NK-92 (cell line): ENCODE data around the gene STX8.
"Not testable (repeated sequence)": the region's sequence is repeated elsewhere in the genome, so short reads cannot be mapped to it uniquely, and the experiment has no call there.

Experiments
- DNase-seq: peaks from one replicate; lab custom pipeline; 2025; ENCODE audit not compliant: unreplicated experiment; lab: John Stamatoyannopoulos, UW

Gene STX8

GRCh38 chr17:9270921-9271320, 304.7 kb downstream of the STX8 start:
- DNase-seq, result no peak

- no peak for DNase-seq
Measured at GRCh38 chr17:9269350-9270035, 306.1 kb downstream of the STX8 start.

GRCh38 chr17:9268546-9268945, 307.1 kb downstream of the STX8 start:
- no peak for DNase-seq

- no peak for DNase-seq
Measured at GRCh38 chr17:9266697-9267117, 308.9 kb downstream of the STX8 start.

- no peak for DNase-seq
Measured at GRCh38 chr17:9266031-9266680, 309.5 kb downstream of the STX8 start.

- DNase-seq, result no peak
Measured at GRCh38 chr17:9261081-9262012, 314.3 kb downstream of the STX8 start.

GRCh38 chr17:9259419-9259818, 316.2 kb downstream of the STX8 start:
- no peak for DNase-seq

GRCh38 chr17:9258115-9259015, 317.3 kb downstream of the STX8 start:
- no peak for DNase-seq

GRCh38 chr17:9257630-9257965, 318.0 kb downstream of the STX8 start:
- DNase-seq, result not testable (repeated sequence)

- DNase-seq, result no peak
Measured at GRCh38 chr17:9256751-9257629, 318.6 kb downstream of the STX8 start.

- no peak for DNase-seq
Measured at GRCh38 chr17:9256361-9256750, 319.3 kb downstream of the STX8 start.

GRCh38 chr17:9255833-9256232, 319.8 kb downstream of the STX8 start:
- DNase-seq, result no peak

- no peak for DNase-seq
Measured at GRCh38 chr17:9254841-9255240, 320.8 kb downstream of the STX8 start.

GRCh38 chr17:9253308-9253707, 322.3 kb downstream of the STX8 start:
- no peak for DNase-seq

- DNase-seq, result no peak
Measured at GRCh38 chr17:9251273-9251672, 324.3 kb downstream of the STX8 start.

GRCh38 chr17:9249245-9249953, 326.2 kb downstream of the STX8 start:
- no peak for DNase-seq

- no peak for DNase-seq
Measured at GRCh38 chr17:9247401-9247938, 328.1 kb downstream of the STX8 start.

- DNase-seq, result no peak
Measured at GRCh38 chr17:9244066-9245052, 331.3 kb downstream of the STX8 start.
